Smooth muscle cell (in vitro differentiated cells): ENCODE results near the gene ZNF23. TPM values are rescaled to one million over a fixed set of nuclear protein-coding genes. Genes with fewer than 3 reads are reported as not detected.

ENCODE experiments used
- DNase-seq: peaks from one replicate; lab custom pipeline; 2025; ENCODE audit not compliant: unreplicated experiment; lab: John Stamatoyannopoulos, UW
- H2AFZ ChIP-seq: fragments of 200-600 bp; sonication (generic); 2 replicates; pipeline ENCODE4 v1.6.0; 2016; ENCODE audit warnings: antibody characterized with exemption, low read depth, mild to moderate bottlenecking
- H3F3A ChIP-seq: fragments of 200-600 bp; sonication (generic); 2 replicates; pipeline ENCODE4 v1.6.0; 2017; ENCODE audit warnings: antibody characterized with exemption, low read depth
- H3K27ac ChIP-seq: fragments of 200-600 bp; sonication (generic); 2 replicates; pipeline ENCODE4 v1.5.1; 2016; ENCODE audit warnings: low read depth, mild to moderate bottlenecking
- H3K27me3 ChIP-seq: fragments of 200-600 bp; sonication (generic); 2 replicates; pipeline ENCODE4 v1.6.1; 2016; ENCODE audit warnings: low read depth, mild to moderate bottlenecking
- H3K36me3 ChIP-seq: fragments of 200-600 bp; sonication (generic); 2 replicates; pipeline ENCODE4 v1.5.1; 2016; ENCODE audit warnings: low read depth
- H3K4me1 ChIP-seq: fragments of 200-600 bp; sonication (generic); 2 replicates; pipeline ENCODE4 v1.5.1; 2016; ENCODE audit warnings: low read depth
- H3K4me2 ChIP-seq: fragments of 200-600 bp; sonication (generic); 2 replicates; pipeline ENCODE4 v1.6.0; 2016; ENCODE audit warnings: mild to moderate bottlenecking
- H3K4me3 ChIP-seq: fragments of 200-600 bp; sonication (generic); 2 replicates; pipeline ENCODE4 v1.5.1; 2016; ENCODE audit warnings: mild to moderate bottlenecking
- H3K79me2 ChIP-seq: fragments of 200-600 bp; sonication (generic); 2 replicates; pipeline ENCODE4 v1.6.0; 2016; ENCODE audit warnings: low read depth, mild to moderate bottlenecking
- H3K9ac ChIP-seq: fragments of 200-600 bp; sonication (generic); 2 replicates; pipeline ENCODE4 v1.6.0; 2016; ENCODE audit warnings: low read depth
- H3K9me3 ChIP-seq: fragments of 200-600 bp; sonication (generic); replicated peaks from 2 replicates; pipeline ENCODE4 v1.5.1; 2016; ENCODE audit warnings: low read depth
- H4K20me1 ChIP-seq: fragments of 200-600 bp; sonication (generic); 2 replicates; pipeline ENCODE4 v1.6.0; 2016; ENCODE audit warnings: low read depth
- WGBS: methylation state at CpG from one replicate; pipeline ENCODE4 v1.1.7; 2016; ENCODE audit warnings: low lambda C conversion rate; 5-methylcytosine and 5-hydroxymethylcytosine counted together
- polyA plus RNA-seq: library from polyadenylated mRNA; unstranded; fragments of >200 nt; fragmentation: Nextera tagmentation; extraction: Ambion mirVana; gene quantifications from 2 replicates; pipeline ENCODE4 v1.2.1, GENCODE V29; 2016
- total RNA-seq: library from RNA; depleted of rRNA; stranded (reverse); fragments of >200 nt; gene quantifications from 2 replicates; pipeline ENCODE4 v1.2.3, GENCODE V29; 2014
- TF ChIP-seq, protein P1 (sequence below): fragments of 200-600 bp; sonication (generic); IDR thresholded peaks from 2 replicates; pipeline ENCODE4 v1.5.1; 2017; ENCODE audit warnings: borderline replicate concordance, mild to moderate bottlenecking, antibody characterized with exemption; ENCODE audit not compliant: insufficient read depth, poor library complexity, severe bottlenecking

Gene ZNF23
- total and polyA plus RNA-seq, 2 experiments from 2014 or later = 6.8 to 13.1 TPM

DNA sequence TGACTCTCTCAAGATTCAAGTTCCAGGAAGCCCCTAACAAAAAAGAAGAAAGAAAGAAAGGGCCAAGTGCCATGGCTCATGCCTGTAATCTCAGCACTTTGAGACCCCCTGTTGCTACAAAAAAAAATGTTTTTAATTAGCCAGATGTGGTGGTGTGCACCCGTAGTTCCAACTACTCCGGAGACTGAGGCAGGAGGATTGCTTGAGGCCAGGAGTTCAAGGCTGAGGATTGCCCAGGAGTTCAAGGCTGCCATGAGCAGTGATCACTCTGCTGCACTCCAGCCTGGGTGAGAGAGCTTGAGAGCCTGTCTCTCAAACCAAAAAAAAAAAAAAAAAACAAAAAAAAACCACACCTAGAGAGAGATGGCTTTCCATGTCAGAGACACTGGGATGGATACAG, 39.0 kb downstream of the ZNF23 start:
- 88% methylated on average over 2 of the region's 2 CpGs for WGBS
- Histone ChIP-seq H2AFZ (no peak overlapping the region), H4K20me1 (no peaks in the 10 kb centered on the region), H3K36me3 (no peaks in the 10 kb centered on the region), H3F3A (peaks cover 12% of the 10 kb centered on the region), H3K4me2 (no peak overlapping the region), H3K27me3 (peaks cover 36% of the 10 kb centered on the region), H3K4me3 (no peak overlapping the region), H3K27ac (no peak overlapping the region), H3K4me1 (no peaks in the 10 kb centered on the region), H3K9me3 (no peaks in the 10 kb centered on the region), H3K79me2 (no peaks in the 10 kb centered on the region), H3K9ac (no peak overlapping the region)
- no peak for DNase-seq
- TF ChIP-seq, protein P1, sequence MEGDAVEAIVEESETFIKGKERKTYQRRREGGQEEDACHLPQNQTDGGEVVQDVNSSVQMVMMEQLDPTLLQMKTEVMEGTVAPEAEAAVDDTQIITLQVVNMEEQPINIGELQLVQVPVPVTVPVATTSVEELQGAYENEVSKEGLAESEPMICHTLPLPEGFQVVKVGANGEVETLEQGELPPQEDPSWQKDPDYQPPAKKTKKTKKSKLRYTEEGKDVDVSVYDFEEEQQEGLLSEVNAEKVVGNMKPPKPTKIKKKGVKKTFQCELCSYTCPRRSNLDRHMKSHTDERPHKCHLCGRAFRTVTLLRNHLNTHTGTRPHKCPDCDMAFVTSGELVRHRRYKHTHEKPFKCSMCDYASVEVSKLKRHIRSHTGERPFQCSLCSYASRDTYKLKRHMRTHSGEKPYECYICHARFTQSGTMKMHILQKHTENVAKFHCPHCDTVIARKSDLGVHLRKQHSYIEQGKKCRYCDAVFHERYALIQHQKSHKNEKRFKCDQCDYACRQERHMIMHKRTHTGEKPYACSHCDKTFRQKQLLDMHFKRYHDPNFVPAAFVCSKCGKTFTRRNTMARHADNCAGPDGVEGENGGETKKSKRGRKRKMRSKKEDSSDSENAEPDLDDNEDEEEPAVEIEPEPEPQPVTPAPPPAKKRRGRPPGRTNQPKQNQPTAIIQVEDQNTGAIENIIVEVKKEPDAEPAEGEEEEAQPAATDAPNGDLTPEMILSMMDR = no peak

DNA sequence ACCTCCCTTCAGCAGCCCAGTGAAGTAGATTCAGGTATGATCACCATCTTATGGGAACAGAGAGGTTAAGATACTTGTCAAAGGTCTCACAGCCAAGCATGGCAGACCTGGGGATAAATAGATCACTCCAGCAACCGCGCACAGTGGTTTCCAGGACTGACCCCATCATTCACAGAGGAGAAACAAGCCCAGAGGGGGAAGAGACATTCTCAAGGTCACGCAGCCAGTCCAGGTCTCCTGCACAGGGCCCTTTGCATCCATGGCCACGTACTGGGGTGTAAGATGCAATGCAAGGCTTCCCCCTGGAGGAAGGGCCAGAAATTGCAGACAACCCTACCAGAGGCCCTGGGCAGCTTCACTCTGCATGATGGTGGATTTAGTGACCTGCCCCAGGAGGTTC, 40.1 kb downstream of the ZNF23 start:
- H3F3A ChIP-seq = peaks cover 8% of the 10 kb centered on the region
- H3K27ac ChIP-seq = no peak overlapping the region
- no peaks in the 10 kb centered on the region for H3K36me3 ChIP-seq
- 53% methylated on average over 4 of the region's 4 CpGs for WGBS
- no peaks in the 10 kb centered on the region for H3K4me1 ChIP-seq
- no peak overlapping the region for H2AFZ ChIP-seq
- no peak overlapping the region for H3K4me2 ChIP-seq
- H4K20me1 ChIP-seq = no peaks in the 10 kb centered on the region
- no peak for DNase-seq
- H3K9me3 ChIP-seq = no peaks in the 10 kb centered on the region
- TF ChIP-seq, protein P1 = peak; percentile 20
- no peak overlapping the region for H3K9ac ChIP-seq
- no peak overlapping the region for H3K4me3 ChIP-seq
- peaks cover 36% of the 10 kb centered on the region for H3K27me3 ChIP-seq
- no peaks in the 10 kb centered on the region for H3K79me2 ChIP-seq

DNA sequence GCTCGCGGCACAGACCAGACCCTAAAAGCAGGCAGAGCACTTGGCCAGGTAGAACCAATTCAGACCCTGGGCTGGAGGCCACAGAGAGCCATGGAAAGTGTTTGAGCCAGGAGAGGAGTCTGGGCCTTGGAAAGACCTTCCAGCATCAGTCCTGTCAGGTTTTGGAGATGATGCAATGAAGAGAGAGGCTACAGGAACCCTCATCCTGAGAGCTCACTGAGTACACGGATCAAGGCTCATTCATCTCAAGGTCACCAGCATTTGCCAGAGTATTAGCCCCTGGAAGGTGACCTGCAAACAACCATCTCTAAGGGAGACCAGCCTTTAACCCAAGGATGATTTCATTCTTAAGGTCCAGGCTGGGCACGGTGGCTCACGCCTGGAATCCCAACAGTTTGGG, 48.0 kb downstream of the ZNF23 start:
- H3K4me3 ChIP-seq = no peak overlapping the region
- no peak overlapping the region for H3K27ac ChIP-seq
- no peaks in the 10 kb centered on the region for H3F3A ChIP-seq
- H3K79me2 ChIP-seq = no peaks in the 10 kb centered on the region
- no peaks in the 10 kb centered on the region for H3K4me1 ChIP-seq
- no peak overlapping the region for H3K9ac ChIP-seq
- H3K9me3 ChIP-seq = no peaks in the 10 kb centered on the region
- H3K36me3 ChIP-seq = no peaks in the 10 kb centered on the region
- no peak overlapping the region for H3K4me2 ChIP-seq
- H3K27me3 ChIP-seq = peaks cover 8% of the 10 kb centered on the region
- DNase-seq = no peak
- TF ChIP-seq, protein P1 = no peak
- 95% methylated on average over 5 of the region's 5 CpGs for WGBS
- no peak overlapping the region for H2AFZ ChIP-seq
- H4K20me1 ChIP-seq = no peaks in the 10 kb centered on the region

DNA sequence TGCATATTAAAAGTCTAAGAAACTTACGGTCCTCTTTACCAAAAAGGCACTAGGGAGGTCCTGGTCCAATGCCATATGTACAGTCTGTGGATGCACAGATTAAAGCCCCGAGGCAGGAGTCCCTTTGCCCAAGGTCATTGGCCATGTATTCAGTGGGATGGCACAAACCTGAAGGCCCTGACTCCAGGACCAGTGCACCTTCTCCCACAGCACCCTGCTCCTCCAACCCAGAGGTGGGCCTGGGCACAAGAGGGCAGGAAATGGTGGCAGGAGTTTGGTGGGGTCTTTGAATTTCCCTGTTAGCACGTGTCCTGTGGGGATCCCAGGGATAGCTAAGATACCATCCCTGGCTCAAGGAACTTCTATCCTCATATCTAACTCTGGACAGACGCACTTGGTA, 48.7 kb downstream of the ZNF23 start:
- Histone ChIP-seq H3K4me2 (no peak overlapping the region), H3K27me3 (peaks cover 8% of the 10 kb centered on the region), H2AFZ (no peak overlapping the region), H3K27ac (no peak overlapping the region), H3F3A (no peaks in the 10 kb centered on the region), H3K79me2 (no peaks in the 10 kb centered on the region), H3K4me1 (no peaks in the 10 kb centered on the region), H3K4me3 (no peak overlapping the region), H3K36me3 (no peaks in the 10 kb centered on the region), H3K9me3 (no peaks in the 10 kb centered on the region), H4K20me1 (no peaks in the 10 kb centered on the region), H3K9ac (no peak overlapping the region)
- 70% methylated on average over 4 of the region's 4 CpGs for WGBS
- no peak for DNase-seq
- TF ChIP-seq, protein P1 = no peak
